ENCODE data around the gene TTC21A. TPM values are rescaled to one million over a fixed set of nuclear protein-coding genes. Genes with fewer than 3 reads are reported as not detected.

TTC21A gene
- total and polyA plus RNA-seq, 4 donors: 6.1 to 30.4 (median 11.7) TPM

DNA sequence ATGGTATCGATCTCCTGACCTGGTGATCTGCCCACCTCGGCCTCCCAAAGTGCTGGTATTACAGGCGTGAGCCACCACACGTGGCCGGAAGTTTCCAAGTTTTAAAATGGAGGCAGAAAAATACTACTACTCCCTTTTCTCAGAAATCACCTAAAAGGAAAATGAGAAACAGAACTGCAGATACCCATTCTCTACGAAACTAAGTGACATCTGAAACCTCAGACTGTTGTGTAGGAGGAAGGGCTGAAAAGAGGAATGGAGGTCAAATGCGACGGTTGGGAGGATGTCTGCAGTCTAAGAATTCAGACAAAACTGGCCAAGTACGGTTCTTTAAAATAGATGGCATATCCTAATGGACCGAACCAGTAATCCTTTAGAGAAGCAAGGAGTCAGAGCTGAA is 31.6 kb upstream of the TTC21A start:
- ATAC-seq (ENCODE audit: insufficient read depth, low FRiP score) (no peak), DNase-seq (no peak)
- H3K36me3 ChIP-seq (ENCODE audit: control insufficient read depth in 4 of 4, insufficient read depth in 4 of 4, low read length in 4 of 4): peaks cover 21 to 51% (median 28%) of the 10 kb centered on the region in 4 donors
- TF ChIP-seq, protein P1, sequence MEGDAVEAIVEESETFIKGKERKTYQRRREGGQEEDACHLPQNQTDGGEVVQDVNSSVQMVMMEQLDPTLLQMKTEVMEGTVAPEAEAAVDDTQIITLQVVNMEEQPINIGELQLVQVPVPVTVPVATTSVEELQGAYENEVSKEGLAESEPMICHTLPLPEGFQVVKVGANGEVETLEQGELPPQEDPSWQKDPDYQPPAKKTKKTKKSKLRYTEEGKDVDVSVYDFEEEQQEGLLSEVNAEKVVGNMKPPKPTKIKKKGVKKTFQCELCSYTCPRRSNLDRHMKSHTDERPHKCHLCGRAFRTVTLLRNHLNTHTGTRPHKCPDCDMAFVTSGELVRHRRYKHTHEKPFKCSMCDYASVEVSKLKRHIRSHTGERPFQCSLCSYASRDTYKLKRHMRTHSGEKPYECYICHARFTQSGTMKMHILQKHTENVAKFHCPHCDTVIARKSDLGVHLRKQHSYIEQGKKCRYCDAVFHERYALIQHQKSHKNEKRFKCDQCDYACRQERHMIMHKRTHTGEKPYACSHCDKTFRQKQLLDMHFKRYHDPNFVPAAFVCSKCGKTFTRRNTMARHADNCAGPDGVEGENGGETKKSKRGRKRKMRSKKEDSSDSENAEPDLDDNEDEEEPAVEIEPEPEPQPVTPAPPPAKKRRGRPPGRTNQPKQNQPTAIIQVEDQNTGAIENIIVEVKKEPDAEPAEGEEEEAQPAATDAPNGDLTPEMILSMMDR (IDR thresholded peaks at IDR 0.05; ENCODE audit: control extremely low read depth, extremely low read depth): no peak
- H3K27me3 ChIP-seq (ENCODE audit: control insufficient read depth in 3 of 3, insufficient read depth in 3 of 3, low read length in 2 of 3): no peaks in the 10 kb centered on the region
- H3K9ac ChIP-seq (ENCODE audit: insufficient read depth in 1 of 2, low read length in 2 of 2): no peak overlapping the region
- H3K9me3 ChIP-seq (ENCODE audit: control insufficient read depth in 4 of 4, insufficient read depth in 3 of 4, low read length in 3 of 4): no peaks in the 10 kb centered on the region
- no peaks in the 10 kb centered on the region for H3K4me1 ChIP-seq (ENCODE audit: control insufficient read depth in 5 of 5, insufficient read depth in 5 of 5, low read length in 5 of 5)
- H3K4me3 ChIP-seq: no peak overlapping the region
- 95 to 96% methylated on average over 10 of the region's 10 CpGs for WGBS, 2 donors
- no peak overlapping the region for H3K27ac ChIP-seq (ENCODE audit: low read depth in 1 of 2, low read length in 1 of 2)

DNA sequence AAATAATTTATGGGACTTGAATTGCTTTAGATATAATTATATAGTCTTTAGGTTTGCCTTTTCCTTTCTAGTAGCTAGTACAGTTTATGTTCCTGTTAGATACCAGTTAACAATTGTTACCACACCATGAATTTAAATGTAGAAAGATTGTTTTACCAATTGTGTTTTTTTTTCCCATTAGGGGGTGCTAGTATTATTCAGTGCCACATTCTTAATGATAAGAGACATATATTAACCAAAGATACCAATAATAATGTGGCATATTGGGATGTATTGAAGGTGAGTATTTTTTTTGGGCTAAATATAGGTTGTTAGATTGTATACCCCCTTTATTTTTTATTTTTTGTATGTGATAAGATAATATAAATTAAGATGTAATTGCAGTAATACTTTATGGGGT is 27.9 kb upstream of the TTC21A start:
- peaks cover 14 to 39% (median 18%) of the 10 kb centered on the region in 4 donors for H3K36me3 ChIP-seq (ENCODE audit: control insufficient read depth in 4 of 4, insufficient read depth in 4 of 4, low read length in 4 of 4)
- no peaks in the 10 kb centered on the region for H3K9me3 ChIP-seq (ENCODE audit: control insufficient read depth in 4 of 4, insufficient read depth in 3 of 4, low read length in 3 of 4)
- DNase-seq (no peak), ATAC-seq (ENCODE audit: insufficient read depth, low FRiP score) (no peak)
- no peaks in the 10 kb centered on the region for H3K27me3 ChIP-seq (ENCODE audit: control insufficient read depth in 3 of 3, insufficient read depth in 3 of 3, low read length in 2 of 3)
- no peak overlapping the region for H3K4me3 ChIP-seq
- H3K4me1 ChIP-seq (ENCODE audit: control insufficient read depth in 5 of 5, insufficient read depth in 5 of 5, low read length in 5 of 5): no peaks in the 10 kb centered on the region
- no peak overlapping the region for H3K27ac ChIP-seq (ENCODE audit: low read depth in 1 of 2, low read length in 1 of 2)
- no peak overlapping the region for H3K9ac ChIP-seq (ENCODE audit: insufficient read depth in 1 of 2, low read length in 2 of 2)
- TF ChIP-seq, protein P1 (IDR thresholded peaks at IDR 0.05; ENCODE audit: control extremely low read depth, extremely low read depth): no peak

DNA sequence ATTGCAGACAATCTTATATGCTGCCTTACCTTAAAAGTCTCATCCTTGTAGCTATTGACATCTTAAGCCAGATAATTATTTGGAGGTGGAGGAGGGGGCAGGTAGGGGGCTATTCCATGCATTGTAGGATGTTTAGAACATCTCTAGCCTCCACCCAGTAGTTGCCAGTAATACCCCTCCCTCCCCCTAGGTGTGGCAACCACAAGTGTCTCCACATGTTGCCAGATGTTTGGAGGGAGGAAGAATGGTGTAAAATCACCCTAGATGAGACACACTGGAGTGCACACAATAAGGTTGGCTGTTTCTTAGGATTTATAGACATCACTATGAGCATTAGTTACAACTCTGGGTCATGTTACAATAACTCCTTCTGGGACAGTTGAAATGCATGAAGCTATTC is 27.5 kb upstream of the TTC21A start:
- no peaks in the 10 kb centered on the region for H3K27me3 ChIP-seq (ENCODE audit: control insufficient read depth in 3 of 3, insufficient read depth in 3 of 3, low read length in 2 of 3)
- H3K9me3 ChIP-seq (ENCODE audit: control insufficient read depth in 4 of 4, insufficient read depth in 3 of 4, low read length in 3 of 4): no peaks in the 10 kb centered on the region
- H3K36me3 ChIP-seq (ENCODE audit: control insufficient read depth in 4 of 4, insufficient read depth in 4 of 4, low read length in 4 of 4): peaks cover 12 to 34% (median 18%) of the 10 kb centered on the region in 4 donors
- no peak overlapping the region for H3K27ac ChIP-seq (ENCODE audit: low read depth in 1 of 2, low read length in 1 of 2)
- H3K4me1 ChIP-seq (ENCODE audit: control insufficient read depth in 5 of 5, insufficient read depth in 5 of 5, low read length in 5 of 5): no peaks in the 10 kb centered on the region
- TF ChIP-seq, protein P1 (IDR thresholded peaks at IDR 0.05; ENCODE audit: control extremely low read depth, extremely low read depth): no peak
- ATAC-seq (ENCODE audit: insufficient read depth, low FRiP score) (no peak), DNase-seq (no peak)
- no peak overlapping the region for H3K4me3 ChIP-seq
- no peak overlapping the region for H3K9ac ChIP-seq (ENCODE audit: insufficient read depth in 1 of 2, low read length in 2 of 2)

DNA sequence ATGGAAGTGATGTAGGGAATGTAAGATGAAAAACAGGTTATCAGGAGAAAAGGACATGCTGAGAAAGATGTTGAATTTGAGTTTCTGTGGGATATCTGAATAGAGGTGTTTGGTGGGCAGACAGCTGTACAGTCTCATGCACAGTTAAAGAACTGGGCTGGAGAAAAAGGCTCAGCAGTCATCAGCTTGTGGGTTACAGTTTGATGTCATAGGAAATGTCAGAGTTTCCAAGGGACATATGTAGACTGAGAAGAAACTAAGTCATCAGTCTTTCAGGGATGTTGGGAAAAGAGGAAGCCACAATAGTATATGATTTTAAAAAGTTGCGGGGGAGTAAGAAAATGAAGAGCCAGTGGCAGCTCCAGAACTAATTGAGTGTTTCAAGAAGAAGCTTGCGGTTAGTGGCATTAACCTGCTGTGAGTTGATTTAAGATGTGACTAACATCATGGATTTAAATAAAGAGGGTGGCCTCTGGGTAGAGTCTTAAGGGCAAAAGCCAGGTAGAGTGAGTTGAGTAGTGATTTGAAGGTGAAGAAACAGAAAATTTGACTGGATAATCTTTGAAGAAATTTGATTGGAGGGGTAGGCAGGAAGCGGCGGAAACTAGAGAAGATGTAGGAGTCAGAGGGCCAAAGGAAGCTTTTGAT is 24.7 kb upstream of the TTC21A start:
- TF ChIP-seq, protein P1 (IDR thresholded peaks at IDR 0.05; ENCODE audit: control extremely low read depth, extremely low read depth): no peak
- no peak overlapping the region for H3K27ac ChIP-seq (ENCODE audit: low read depth in 1 of 2, low read length in 1 of 2)
- ATAC-seq (ENCODE audit: insufficient read depth, low FRiP score) (no peak), DNase-seq (no peak)
- no peaks in the 10 kb centered on the region for H3K4me1 ChIP-seq (ENCODE audit: control insufficient read depth in 5 of 5, insufficient read depth in 5 of 5, low read length in 5 of 5)
- no peak overlapping the region for H3K9ac ChIP-seq (ENCODE audit: insufficient read depth in 1 of 2, low read length in 2 of 2)
- WGBS, 2 donors: 98% methylated on average over 4 of the region's 4 CpGs
- H3K9me3 ChIP-seq (ENCODE audit: control insufficient read depth in 4 of 4, insufficient read depth in 3 of 4, low read length in 3 of 4): no peaks in the 10 kb centered on the region
- H3K4me3 ChIP-seq: no peak overlapping the region
- no peaks in the 10 kb centered on the region for H3K27me3 ChIP-seq (ENCODE audit: control insufficient read depth in 3 of 3, insufficient read depth in 3 of 3, low read length in 2 of 3)
- H3K36me3 ChIP-seq (ENCODE audit: control insufficient read depth in 4 of 4, insufficient read depth in 4 of 4, low read length in 4 of 4): peaks cover 2 to 24% (median 21%) of the 10 kb centered on the region in 4 donors

Measured in lung (tissue), 12 donors.